ENCODE results near the gene CACNG4. TPM values are rescaled to one million over a fixed set of nuclear protein-coding genes. Genes with fewer than 3 reads are reported as not detected.

The CACNG4 gene
- total RNA-seq, 1 experiment from 2014 or later = not detected

- Histone ChIP-seq H3K9ac (ENCODE audit: low read length) (no peak overlapping the region), H2AFZ (ENCODE audit: low read depth, low read length, poor library complexity, severe bottlenecking) (no peak overlapping the region), H3K9me3 (ENCODE audit: control insufficient read depth in 1 of 2, insufficient read depth in 1 of 2, low read depth in 1 of 2, low read length in 2 of 2) (no peaks in the 10 kb centered on the region), H3K27me3 (ENCODE audit: insufficient read depth, low read length) (no peaks in the 10 kb centered on the region), H3K4me3 (replicated peaks in 1 of 2; ENCODE audit: low read depth in 1 of 2, low read length in 2 of 2) (no peak overlapping the region), H3K4me1 (ENCODE audit: control insufficient read depth in 1 of 2, insufficient read depth in 2 of 2, low read length in 2 of 2) (peaks cover 0 to 8% of the 10 kb centered on the region in 2 experiments; a peak in 2 of 4 replicates), H4K20me1 (ENCODE audit: insufficient read depth) (no peaks in the 10 kb centered on the region), H3K36me3 (ENCODE audit: control insufficient read depth in 1 of 2, insufficient read depth in 2 of 2, low read length in 2 of 2) (no peaks in the 10 kb centered on the region), H3K4me2 (ENCODE audit: low read length) (0 out of 2 replicates have a peak overlapping the region, but pooled peaks have one; percentile 17), H3K27ac (ENCODE audit: low read depth, low read length) (no peak overlapping the region), H3K79me2 (ENCODE audit: insufficient read depth, low read length) (no peaks in the 10 kb centered on the region), H3K9me2 (ENCODE audit: insufficient read depth) (no peaks in the 10 kb centered on the region)
- TF ChIP-seq POLR2A (IDR thresholded peaks at IDR 0.05; ENCODE audit: borderline replicate concordance, extremely low read depth, insufficient read depth, insufficient read length) (no peak), EGR1 (IDR thresholded peaks at IDR 0.05; ENCODE audit: low read depth) (no peak), SIN3A (IDR thresholded peaks at IDR 0.05; ENCODE audit: low read depth) (no peak), SRF (IDR thresholded peaks at IDR 0.05; ENCODE audit: low read depth) (no peak), JUND (IDR thresholded peaks at IDR 0.05) (no peak)
- ChIA-PET CTCF (no interaction called here), RAD21 (ENCODE audit: low non-redundant PET in 1 of 2, low total read pairs in 2 of 2, uncharacterized antibody in 2 of 2, unreplicated experiment in 2 of 2) (no interaction called here), POLR2A (no interaction called here)
- ATAC-seq (no peak), DNase-seq (ENCODE audit: low read depth, low spot score) (no peak)
- intact Hi-C loops (cut with micrococcal nuclease) = no loop called here
- BruUV-seq (replicated peaks) = no TSS peak
Observed at GRCh38 chr17:67021196-67021595, 56.7 kb downstream of the CACNG4 start.

DNA sequence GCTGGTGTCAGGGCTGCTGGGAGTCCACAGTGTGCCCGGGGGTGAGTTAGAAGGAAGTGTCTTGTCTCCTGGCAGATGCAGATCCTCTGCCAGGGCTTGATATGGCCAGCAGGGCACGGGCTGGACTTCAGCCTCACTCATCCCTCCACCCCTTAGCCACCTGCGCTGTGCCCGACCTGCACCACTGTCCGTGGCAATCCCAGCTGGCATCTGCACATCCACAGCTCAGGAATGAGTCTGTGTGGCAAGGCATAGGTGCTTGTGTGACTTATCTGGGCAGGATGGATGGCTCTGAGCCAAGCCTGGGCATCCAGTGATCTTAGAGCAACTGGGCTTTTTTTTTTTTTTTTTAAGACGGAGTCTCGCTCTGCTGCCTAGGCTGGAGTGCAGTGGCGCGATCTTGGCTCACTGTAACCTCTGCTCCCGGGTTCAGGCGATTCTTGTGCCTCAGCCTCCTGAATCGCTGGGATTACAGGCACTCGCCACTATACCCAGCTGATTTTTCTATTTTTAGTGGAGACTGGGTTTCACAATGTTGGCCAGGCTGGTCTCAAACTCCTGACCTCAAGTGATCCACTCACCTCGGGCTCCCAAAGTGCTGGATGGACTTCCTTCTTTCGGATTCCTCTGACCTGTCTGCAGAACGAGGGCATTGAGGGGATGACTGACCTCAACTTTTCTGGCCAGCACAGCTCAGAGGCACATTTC, 57.4 kb downstream of the CACNG4 start:
- Histone ChIP-seq H3K9me3 (ENCODE audit: control insufficient read depth in 1 of 2, insufficient read depth in 1 of 2, low read depth in 1 of 2, low read length in 2 of 2) (no peaks in the 10 kb centered on the region), H3K79me2 (ENCODE audit: insufficient read depth, low read length) (no peaks in the 10 kb centered on the region), H3K27me3 (ENCODE audit: insufficient read depth, low read length) (no peaks in the 10 kb centered on the region), H3K4me2 (ENCODE audit: low read length) (0 out of 2 replicates have a peak overlapping the region, but pooled peaks have one; percentile 17), H3K4me1 (ENCODE audit: control insufficient read depth in 1 of 2, insufficient read depth in 2 of 2, low read length in 2 of 2) (peaks cover 0 to 8% of the 10 kb centered on the region in 2 experiments; a peak in 2 of 4 replicates), H3K4me3 (replicated peaks in 1 of 2; ENCODE audit: low read depth in 1 of 2, low read length in 2 of 2) (no peak overlapping the region), H3K9ac (ENCODE audit: low read length) (no peak overlapping the region), H3K9me2 (ENCODE audit: insufficient read depth) (no peaks in the 10 kb centered on the region), H3K36me3 (ENCODE audit: control insufficient read depth in 1 of 2, insufficient read depth in 2 of 2, low read length in 2 of 2) (no peaks in the 10 kb centered on the region), H2AFZ (ENCODE audit: low read depth, low read length, poor library complexity, severe bottlenecking) (no peak overlapping the region), H3K27ac (ENCODE audit: low read depth, low read length) (no peak overlapping the region), H4K20me1 (ENCODE audit: insufficient read depth) (no peaks in the 10 kb centered on the region)
- RAD21 ChIA-PET (ENCODE audit: low non-redundant PET in 1 of 2, low total read pairs in 2 of 2, uncharacterized antibody in 2 of 2, unreplicated experiment in 2 of 2) = no interaction called here
- CTCF ChIA-PET = no interaction called here
- ATAC-seq = no peak; the same call in 1 of the 2 replicates
- DNase-seq (ENCODE audit: low read depth, low spot score) = no peak
- intact Hi-C loops (cut with micrococcal nuclease) = no loop called here
- BruUV-seq (replicated peaks) = no TSS peak
- POLR2A ChIA-PET = no interaction called here
- TF ChIP-seq EGR1 (IDR thresholded peaks at IDR 0.05; ENCODE audit: low read depth) = no peak
- TF ChIP-seq SIN3A (IDR thresholded peaks at IDR 0.05; ENCODE audit: low read depth) = no peak
- TF ChIP-seq POLR2AphosphoS5 (IDR thresholded peaks at IDR 0.05; ENCODE audit: low read depth, low read length) = no peak
- TF ChIP-seq CEBPB (IDR thresholded peaks at IDR 0.05; ENCODE audit: low read depth) = no peak
- TF ChIP-seq, protein P1, sequence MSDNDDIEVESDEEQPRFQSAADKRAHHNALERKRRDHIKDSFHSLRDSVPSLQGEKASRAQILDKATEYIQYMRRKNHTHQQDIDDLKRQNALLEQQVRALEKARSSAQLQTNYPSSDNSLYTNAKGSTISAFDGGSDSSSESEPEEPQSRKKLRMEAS (IDR thresholded peaks at IDR 0.05) = no peak
- TF ChIP-seq FOSL1 (IDR thresholded peaks at IDR 0.05; ENCODE audit: low read depth) = no peak
- no peak for TF ChIP-seq CBX3 (IDR thresholded peaks at IDR 0.05; ENCODE audit: low read depth)
- TF ChIP-seq RAD21 (IDR thresholded peaks at IDR 0.05; ENCODE audit: low read depth) = no peak
- TF ChIP-seq EZH2phosphoT487 (IDR thresholded peaks at IDR 0.05; ENCODE audit: borderline replicate concordance) = no peak
- no peak for TF ChIP-seq CTCF (IDR thresholded peaks at IDR 0.05 in 2 of 3, conservative IDR thresholded peaks at IDR 0.05 in 1 of 3; ENCODE audit: borderline replicate concordance in 1 of 3, insufficient read depth in 1 of 3, low read depth in 2 of 3, low read length in 2 of 3)
- no peak for TF ChIP-seq SRF (IDR thresholded peaks at IDR 0.05; ENCODE audit: low read depth)
- TF ChIP-seq POLR2A (IDR thresholded peaks at IDR 0.05; ENCODE audit: borderline replicate concordance, extremely low read depth, insufficient read depth, insufficient read length) = no peak
- no peak for TF ChIP-seq ZNF274 (IDR thresholded peaks at IDR 0.05; ENCODE audit: low read depth, low read length)
- no peak for TF ChIP-seq TCF7L2 (IDR thresholded peaks at IDR 0.05; ENCODE audit: borderline replicate concordance, extremely low read depth, insufficient read depth, insufficient read length)

Data from HCT116 (cell line).